Dendritic cell treated with granulocyte-macrophage colony-stimulating factor and Interleukin-4, amounts not matched to agents 40 ng/mL and 50 ng/mL, for 4 days (primary cell): ENCODE data around the gene RHCE.
"Not testable (repeated sequence)": the region's sequence is repeated elsewhere in the genome, so short reads cannot be mapped to it uniquely, and the experiment has no call there.

Source experiments
- H3K27ac Mint-ChIP-seq: one replicate; pipeline ENCODE4 v1.8.0; 2022; ENCODE audit warnings: mild to moderate bottlenecking, mixed read lengths
- H3K27me3 Mint-ChIP-seq: one replicate; pipeline ENCODE4 v1.8.0; 2022; ENCODE audit warnings: mild to moderate bottlenecking, mixed read lengths
- H3K36me3 Mint-ChIP-seq: one replicate; pipeline ENCODE4 v1.8.0; 2022; ENCODE audit warnings: low read depth, mixed read lengths
- H3K4me1 Mint-ChIP-seq: one replicate; pipeline ENCODE4 v1.8.0; 2022; ENCODE audit warnings: low read depth, mixed read lengths
- H3K4me3 Mint-ChIP-seq: one replicate; pipeline ENCODE4 v1.8.0; 2022; ENCODE audit warnings: mild to moderate bottlenecking, moderate library complexity, mixed read lengths
- H3K9me3 Mint-ChIP-seq: one replicate; pipeline ENCODE4 v1.8.0; 2022; ENCODE audit warnings: mixed read lengths
- intact Hi-C: fragments of 100-400 bp; cut with micrococcal nuclease; formaldehyde crosslinking; loops from one replicate; pipeline ENCODE4 v1.15.0; 2022

RHCE gene

GRCh38 chr1:25444604-25445003, 24.0 kb upstream of the RHCE start:
- H3K4me3 Mint-ChIP-seq, H3K4me1 Mint-ChIP-seq, H3K9me3 Mint-ChIP-seq, H3K27ac Mint-ChIP-seq, H3K27me3 Mint-ChIP-seq, intact Hi-C loops: not testable (repeated sequence)
- peaks cover 15% of the 10 kb centered on the region for H3K36me3 Mint-ChIP-seq

- Mint-ChIP-seq H3K4me3 (no peak overlapping the region), H3K36me3 (peaks cover 14% of the 10 kb centered on the region), H3K27ac (no peak overlapping the region), H3K4me1 (no peaks in the 10 kb centered on the region), H3K27me3 (no peaks in the 10 kb centered on the region), H3K9me3 (no peaks in the 10 kb centered on the region)
- intact Hi-C loops, result no loop called here
Measured at GRCh38 chr1:25443030-25443699, 22.5 kb upstream of the RHCE start.

GRCh38 chr1:25442178-25442577, 21.6 kb upstream of the RHCE start:
- intact Hi-C loops, result no loop called here
- no peaks in the 10 kb centered on the region for H3K9me3 Mint-ChIP-seq
- no peaks in the 10 kb centered on the region for H3K4me1 Mint-ChIP-seq
- peaks cover 14% of the 10 kb centered on the region for H3K36me3 Mint-ChIP-seq
- no peak overlapping the region for H3K27ac Mint-ChIP-seq
- H3K4me3 Mint-ChIP-seq, result no peak overlapping the region
- no peaks in the 10 kb centered on the region for H3K27me3 Mint-ChIP-seq

- Mint-ChIP-seq H3K36me3 (peaks cover 8% of the 10 kb centered on the region), H3K27ac (no peak overlapping the region), H3K4me1 (peaks cover 19% of the 10 kb centered on the region), H3K9me3 (no peaks in the 10 kb centered on the region), H3K27me3 (no peaks in the 10 kb centered on the region), H3K4me3 (no peak overlapping the region)
- intact Hi-C loops, result no loop called here
Measured at GRCh38 chr1:25439287-25439686, 18.7 kb upstream of the RHCE start.

- H3K4me3 Mint-ChIP-seq, result no peak overlapping the region
- peaks cover 28% of the 10 kb centered on the region for H3K4me1 Mint-ChIP-seq
- no peaks in the 10 kb centered on the region for H3K9me3 Mint-ChIP-seq
- no peaks in the 10 kb centered on the region for H3K27me3 Mint-ChIP-seq
- H3K36me3 Mint-ChIP-seq, result peaks cover 8% of the 10 kb centered on the region
- intact Hi-C loops, result no loop called here
- no peak overlapping the region for H3K27ac Mint-ChIP-seq
Measured at GRCh38 chr1:25437672-25438071, 17.0 kb upstream of the RHCE start.

GRCh38 chr1:25435397-25436108, 14.9 kb upstream of the RHCE start:
- peaks cover 36% of the 10 kb centered on the region for H3K4me1 Mint-ChIP-seq
- H3K36me3 Mint-ChIP-seq, result peaks cover 8% of the 10 kb centered on the region
- intact Hi-C loops, result no loop called here
- peak overlapping the region; percentile 37 for H3K27ac Mint-ChIP-seq
- H3K4me3 Mint-ChIP-seq, result no peak overlapping the region
- H3K9me3 Mint-ChIP-seq, result no peaks in the 10 kb centered on the region
- H3K27me3 Mint-ChIP-seq, result no peaks in the 10 kb centered on the region

- Mint-ChIP-seq H3K4me1 (peaks cover 36% of the 10 kb centered on the region), H3K9me3 (no peaks in the 10 kb centered on the region), H3K27me3 (peaks cover 4% of the 10 kb centered on the region), H3K36me3 (peaks cover 8% of the 10 kb centered on the region), H3K4me3 (no peak overlapping the region), H3K27ac (no peak overlapping the region)
- intact Hi-C loops, result loop anchor here (5.0 kb wide), 1 partner anchor 429 kb away; no protein-coding TSS in a partner anchor
Measured at GRCh38 chr1:25433389-25434186, 13.0 kb upstream of the RHCE start.

- Mint-ChIP-seq H3K27ac (no peak overlapping the region), H3K4me1 (peaks cover 36% of the 10 kb centered on the region), H3K9me3 (no peaks in the 10 kb centered on the region), H3K4me3 (no peak overlapping the region), H3K27me3 (peaks cover 4% of the 10 kb centered on the region), H3K36me3 (peaks cover 7% of the 10 kb centered on the region)
- intact Hi-C loops, result loop anchor here (5.0 kb wide), 1 partner anchor 429 kb away; no protein-coding TSS in a partner anchor
Measured at GRCh38 chr1:25432749-25433388, 12.2 kb upstream of the RHCE start.

GRCh38 chr1:25431955-25432719, 11.5 kb upstream of the RHCE start:
- Mint-ChIP-seq H3K4me3 (peak overlapping the region; percentile 77), H3K36me3 (no peaks in the 10 kb centered on the region), H3K27ac (peak overlapping the region; percentile 73), H3K27me3 (peaks cover 4% of the 10 kb centered on the region), H3K9me3 (no peaks in the 10 kb centered on the region), H3K4me1 (peaks cover 36% of the 10 kb centered on the region)
- intact Hi-C loops, result loop anchor here (5.0 kb wide), 1 partner anchor 430 kb away; no protein-coding TSS in a partner anchor

GRCh38 chr1:25430967-25431881, 10.6 kb upstream of the RHCE start:
- intact Hi-C loops, result loop anchor here (5.0 kb wide), 1 partner anchor 431 kb away; no protein-coding TSS in a partner anchor
- peaks cover 29% of the 10 kb centered on the region for H3K4me1 Mint-ChIP-seq
- peak overlapping the region; percentile 87 for H3K4me3 Mint-ChIP-seq
- H3K9me3 Mint-ChIP-seq, result no peaks in the 10 kb centered on the region
- H3K27me3 Mint-ChIP-seq, result peaks cover 4% of the 10 kb centered on the region
- H3K36me3 Mint-ChIP-seq, result no peaks in the 10 kb centered on the region
- peak overlapping the region; percentile 94 for H3K27ac Mint-ChIP-seq

GRCh38 chr1:25430073-25430966, 9.7 kb upstream of the RHCE start, which contains the start of gene MACO1:
TSS of gene MACO1 (plus strand) at chr1:25430897. CDS start at chr1:25431099, 202 bp downstream.
- no peaks in the 10 kb centered on the region for H3K9me3 Mint-ChIP-seq
- intact Hi-C loops, result loop anchor here (5.0 kb wide), 1 partner anchor 432 kb away; no protein-coding TSS in a partner anchor
- no peaks in the 10 kb centered on the region for H3K36me3 Mint-ChIP-seq
- peaks cover 4% of the 10 kb centered on the region for H3K27me3 Mint-ChIP-seq
- H3K4me3 Mint-ChIP-seq, result peak within 1 kb of the TSS; percentile 87
- H3K4me1 Mint-ChIP-seq, result peaks cover 20% of the 10 kb centered on the region
- peak within 1 kb of the TSS; percentile 94 for H3K27ac Mint-ChIP-seq
